Measurements from ENCODE around the gene EVPL.

EVPL gene

GRCh38 chr17:76000755-76001521 is 26.2 kb downstream of the EVPL start, which contains the start of gene CDK3:
Gene CDK3, plus strand, starts transcription at chr17:76000855. Its CDS starts 571 bp downstream, at chr17:76001426.
- H3K27ac ChIP-seq (ENCODE audit: low read depth, low read length): no peak within 1 kb of the TSS
- peak within 1 kb of the TSS in 1 of 2 donors; percentile 14 for H3K9ac ChIP-seq (ENCODE audit: low read depth in 1 of 2, low read length in 2 of 2)
- peaks cover 8 to 15% of the 10 kb centered on the region in 2 donors for H3K36me3 ChIP-seq (ENCODE audit: control insufficient read depth in 1 of 2, insufficient read depth in 2 of 2, low read length in 2 of 2)
- H3K4me1 ChIP-seq (ENCODE audit: control insufficient read depth in 1 of 2, insufficient read depth in 2 of 2, low read length in 2 of 2): peaks cover 41 to 55% of the 10 kb centered on the region in 2 donors
- H3K4me3 ChIP-seq (ENCODE audit: low read depth in 1 of 2, low read length in 2 of 2): no peak within 1 kb of the TSS
- no peaks in the 10 kb centered on the region for H3K9me3 ChIP-seq (ENCODE audit: control insufficient read depth in 1 of 2, low read length in 2 of 2)
- H3K27me3 ChIP-seq (ENCODE audit: control insufficient read depth in 1 of 2, insufficient read depth in 2 of 2, low read length in 2 of 2): no peaks in the 10 kb centered on the region

GRCh38 chr17:76000016-76000754 is 26.9 kb downstream of the EVPL start:
- Histone ChIP-seq H3K4me1 (ENCODE audit: control insufficient read depth in 1 of 2, insufficient read depth in 2 of 2, low read length in 2 of 2) (peaks cover 49 to 60% of the 10 kb centered on the region in 2 donors), H3K27me3 (ENCODE audit: control insufficient read depth in 1 of 2, insufficient read depth in 2 of 2, low read length in 2 of 2) (no peaks in the 10 kb centered on the region), H3K4me3 (ENCODE audit: low read depth in 1 of 2, low read length in 2 of 2) (no peak overlapping the region), H3K27ac (ENCODE audit: low read depth, low read length) (no peak overlapping the region), H3K9ac (ENCODE audit: low read depth in 1 of 2, low read length in 2 of 2) (no peak overlapping the region), H3K36me3 (ENCODE audit: control insufficient read depth in 1 of 2, insufficient read depth in 2 of 2, low read length in 2 of 2) (peaks cover 8 to 15% of the 10 kb centered on the region in 2 donors), H3K9me3 (ENCODE audit: control insufficient read depth in 1 of 2, low read length in 2 of 2) (no peaks in the 10 kb centered on the region)

GRCh38 chr17:75998327-75998795 is 28.7 kb downstream of the EVPL start:
- no peak overlapping the region for H3K27ac ChIP-seq (ENCODE audit: low read depth, low read length)
- H3K4me1 ChIP-seq (ENCODE audit: control insufficient read depth in 1 of 2, insufficient read depth in 2 of 2, low read length in 2 of 2): peaks cover 48 to 54% of the 10 kb centered on the region in 2 donors
- peak overlapping the region in 1 of 2 donors; percentile 51 for H3K9ac ChIP-seq (ENCODE audit: low read depth in 1 of 2, low read length in 2 of 2)

GRCh38 chr17:75996665-75997590 is 30.2 kb downstream of the EVPL start:
- Histone ChIP-seq H3K9me3 (ENCODE audit: control insufficient read depth in 1 of 2, low read length in 2 of 2) (no peaks in the 10 kb centered on the region), H3K9ac (ENCODE audit: low read depth in 1 of 2, low read length in 2 of 2) (peak overlapping the region; percentile 37 to 54), H3K36me3 (ENCODE audit: control insufficient read depth in 1 of 2, insufficient read depth in 2 of 2, low read length in 2 of 2) (peaks cover 6 to 8% of the 10 kb centered on the region in 2 donors), H3K4me3 (ENCODE audit: low read depth in 1 of 2, low read length in 2 of 2) (peak overlapping the region in 1 of 2 donors; percentile 26), H3K27me3 (ENCODE audit: control insufficient read depth in 1 of 2, insufficient read depth in 2 of 2, low read length in 2 of 2) (no peaks in the 10 kb centered on the region), H3K27ac (ENCODE audit: low read depth, low read length) (peak overlapping the region; percentile 79), H3K4me1 (ENCODE audit: control insufficient read depth in 1 of 2, insufficient read depth in 2 of 2, low read length in 2 of 2) (peaks cover 42% of the 10 kb centered on the region in 2 donors)

More at GRCh38 chr17:75998327-75998795, 28.7 kb downstream of the EVPL start:
- H3K9me3 ChIP-seq (ENCODE audit: control insufficient read depth in 1 of 2, low read length in 2 of 2): no peaks in the 10 kb centered on the region
- no peaks in the 10 kb centered on the region for H3K27me3 ChIP-seq (ENCODE audit: control insufficient read depth in 1 of 2, insufficient read depth in 2 of 2, low read length in 2 of 2)
- H3K36me3 ChIP-seq (ENCODE audit: control insufficient read depth in 1 of 2, insufficient read depth in 2 of 2, low read length in 2 of 2): peaks cover 8 to 15% of the 10 kb centered on the region in 2 donors
- no peak overlapping the region for H3K4me3 ChIP-seq (ENCODE audit: low read depth in 1 of 2, low read length in 2 of 2)

- Histone ChIP-seq H3K4me1 (ENCODE audit: control insufficient read depth in 1 of 2, insufficient read depth in 2 of 2, low read length in 2 of 2) (peaks cover 30 to 39% of the 10 kb centered on the region in 2 donors), H3K9me3 (ENCODE audit: control insufficient read depth in 1 of 2, low read length in 2 of 2) (no peaks in the 10 kb centered on the region), H3K27me3 (ENCODE audit: control insufficient read depth in 1 of 2, insufficient read depth in 2 of 2, low read length in 2 of 2) (no peaks in the 10 kb centered on the region), H3K27ac (ENCODE audit: low read depth, low read length) (peak overlapping the region; percentile 17), H3K4me3 (ENCODE audit: low read depth in 1 of 2, low read length in 2 of 2) (no peak overlapping the region), H3K36me3 (ENCODE audit: control insufficient read depth in 1 of 2, insufficient read depth in 2 of 2, low read length in 2 of 2) (peaks cover 0 to 12% of the 10 kb centered on the region in 2 donors), H3K9ac (ENCODE audit: low read depth in 1 of 2, low read length in 2 of 2) (peak overlapping the region; percentile 13 to 43)
Measured at GRCh38 chr17:75995385-75995925, 31.7 kb downstream of the EVPL start.

- H3K36me3 ChIP-seq (ENCODE audit: control insufficient read depth in 1 of 2, insufficient read depth in 2 of 2, low read length in 2 of 2): peaks cover 0 to 9% of the 10 kb centered on the region in 2 donors
- peak overlapping the region in 1 of 2 donors; percentile 13 for H3K9ac ChIP-seq (ENCODE audit: low read depth in 1 of 2, low read length in 2 of 2)
- H3K4me1 ChIP-seq (ENCODE audit: control insufficient read depth in 1 of 2, insufficient read depth in 2 of 2, low read length in 2 of 2): peaks cover 30 to 39% of the 10 kb centered on the region in 2 donors
- H3K27me3 ChIP-seq (ENCODE audit: control insufficient read depth in 1 of 2, insufficient read depth in 2 of 2, low read length in 2 of 2): no peaks in the 10 kb centered on the region
- H3K4me3 ChIP-seq (ENCODE audit: low read depth in 1 of 2, low read length in 2 of 2): no peak overlapping the region
- H3K9me3 ChIP-seq (ENCODE audit: control insufficient read depth in 1 of 2, low read length in 2 of 2): no peaks in the 10 kb centered on the region
- H3K27ac ChIP-seq (ENCODE audit: low read depth, low read length): no peak overlapping the region
Measured at GRCh38 chr17:75994802-75995370, 32.2 kb downstream of the EVPL start.

- Histone ChIP-seq H3K9ac (ENCODE audit: low read depth in 1 of 2, low read length in 2 of 2) (no peak overlapping the region), H3K27ac (ENCODE audit: low read depth, low read length) (no peak overlapping the region), H3K27me3 (ENCODE audit: control insufficient read depth in 1 of 2, insufficient read depth in 2 of 2, low read length in 2 of 2) (no peaks in the 10 kb centered on the region), H3K4me1 (ENCODE audit: control insufficient read depth in 1 of 2, insufficient read depth in 2 of 2, low read length in 2 of 2) (peaks cover 8 to 12% of the 10 kb centered on the region in 2 donors), H3K4me3 (ENCODE audit: low read depth in 1 of 2, low read length in 2 of 2) (no peak overlapping the region), H3K36me3 (ENCODE audit: control insufficient read depth in 1 of 2, insufficient read depth in 2 of 2, low read length in 2 of 2) (peaks cover 0 to 7% of the 10 kb centered on the region in 2 donors), H3K9me3 (ENCODE audit: control insufficient read depth in 1 of 2, low read length in 2 of 2) (no peaks in the 10 kb centered on the region)
Measured at GRCh38 chr17:75991396-75991795, 35.7 kb downstream of the EVPL start.

GRCh38 chr17:75987041-75987440 is 40.1 kb downstream of the EVPL start:
- H3K4me1 ChIP-seq (ENCODE audit: control insufficient read depth in 1 of 2, insufficient read depth in 2 of 2, low read length in 2 of 2): peaks cover 10 to 11% of the 10 kb centered on the region in 2 donors
- no peak overlapping the region for H3K9ac ChIP-seq (ENCODE audit: low read depth in 1 of 2, low read length in 2 of 2)
- no peak overlapping the region for H3K4me3 ChIP-seq (ENCODE audit: low read depth in 1 of 2, low read length in 2 of 2)
- H3K36me3 ChIP-seq (ENCODE audit: control insufficient read depth in 1 of 2, insufficient read depth in 2 of 2, low read length in 2 of 2): peaks cover 0 to 7% of the 10 kb centered on the region in 2 donors
- H3K9me3 ChIP-seq (ENCODE audit: control insufficient read depth in 1 of 2, low read length in 2 of 2): no peaks in the 10 kb centered on the region
- no peak overlapping the region for H3K27ac ChIP-seq (ENCODE audit: low read depth, low read length)
- no peaks in the 10 kb centered on the region for H3K27me3 ChIP-seq (ENCODE audit: control insufficient read depth in 1 of 2, insufficient read depth in 2 of 2, low read length in 2 of 2)

GRCh38 chr17:75985986-75986385 is 41.1 kb downstream of the EVPL start:
- H3K27me3 ChIP-seq (ENCODE audit: control insufficient read depth in 1 of 2, insufficient read depth in 2 of 2, low read length in 2 of 2): no peaks in the 10 kb centered on the region
- no peaks in the 10 kb centered on the region for H3K36me3 ChIP-seq (ENCODE audit: control insufficient read depth in 1 of 2, insufficient read depth in 2 of 2, low read length in 2 of 2)
- H3K27ac ChIP-seq (ENCODE audit: low read depth, low read length): no peak overlapping the region
- H3K4me3 ChIP-seq (ENCODE audit: low read depth in 1 of 2, low read length in 2 of 2): no peak overlapping the region
- no peaks in the 10 kb centered on the region for H3K9me3 ChIP-seq (ENCODE audit: control insufficient read depth in 1 of 2, low read length in 2 of 2)
- no peak overlapping the region for H3K9ac ChIP-seq (ENCODE audit: low read depth in 1 of 2, low read length in 2 of 2)
- H3K4me1 ChIP-seq (ENCODE audit: control insufficient read depth in 1 of 2, insufficient read depth in 2 of 2, low read length in 2 of 2): peaks cover 10 to 11% of the 10 kb centered on the region in 2 donors
